22Rv1 (cell line): ENCODE data around the gene ZEB1.

Experiments
- CTCF ChIP-seq: fragments of 450-650 bp; IDR thresholded peaks from 2 replicates; pipeline ENCODE4 v1.5.1; 2017; ENCODE audit warnings: mild to moderate bottlenecking
- ZFX ChIP-seq: fragments of 450-650 bp; IDR thresholded peaks from 2 replicates; pipeline ENCODE4 v1.6.1; 2017; ENCODE audit warnings: antibody characterized with exemption, borderline replicate concordance

DNA sequence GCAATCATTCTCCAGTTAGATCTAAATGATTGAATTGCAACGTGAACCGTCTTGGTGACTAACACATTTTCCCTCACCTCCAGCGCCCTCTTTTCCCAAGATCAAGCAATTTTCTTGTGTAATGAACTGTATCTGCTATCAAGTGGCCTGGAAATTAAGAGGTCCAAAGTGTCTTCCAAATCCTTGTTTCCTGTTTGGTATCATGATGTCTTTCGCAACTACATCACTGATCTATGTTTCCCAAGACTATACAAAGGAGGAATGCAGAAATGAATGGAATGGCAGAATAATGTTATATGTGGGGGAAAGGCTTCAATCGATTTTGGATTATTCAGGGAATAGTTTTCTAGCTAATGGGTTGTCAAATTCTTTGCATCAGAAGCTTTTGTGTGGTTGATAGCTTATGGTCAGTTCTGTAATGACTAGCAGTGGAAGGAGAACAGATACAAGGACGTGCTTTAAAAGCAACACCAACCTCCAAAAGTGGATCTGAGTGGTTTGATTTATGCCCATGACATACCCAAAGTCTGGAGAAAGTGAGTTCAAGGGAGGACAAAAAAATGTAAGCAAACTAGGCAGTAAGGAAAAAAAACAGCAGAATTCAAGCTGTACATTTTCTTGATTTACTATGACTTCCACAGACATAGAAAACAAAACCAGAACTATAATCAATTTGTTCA lies 14.6 kb upstream of the ZEB1 start:
- TF ChIP-seq CTCF (no peak), ZFX (no peak)
